HL-60 (cell line): ENCODE measurements around the gene PEX5L.

Source experiments
- DNase-seq, 2 experiments: peaks; one replicate each; pipeline ENCODE4 v3.0.0-alpha.2; 2010 to 2020; ENCODE audit warnings: low read depth in 1 of 2, low spot score in 1 of 2
- H3K27ac ChIP-seq: fragments of 250-450 bp; sonication (Bioruptor Pico); replicated peaks from 2 replicates; pipeline ENCODE4 v1.5.1; 2020; ENCODE audit warnings: mild to moderate bottlenecking, moderate library complexity
- H3K27me3 ChIP-seq: fragments of 250-450 bp; sonication (Bioruptor Pico); 2 replicates; pipeline ENCODE4 v1.5.1; 2021; ENCODE audit warnings: mild to moderate bottlenecking, moderate library complexity; ENCODE audit not compliant: insufficient read depth, poor library complexity, severe bottlenecking
- H3K4me3 ChIP-seq: replicated peaks from 2 replicates; pipeline ENCODE4 v1.5.1; 2011; ENCODE audit warnings: mild to moderate bottlenecking, control low read depth, low read length; ENCODE audit not compliant: insufficient read depth
- GABPA ChIP-seq: IDR thresholded peaks from 2 replicates; pipeline ENCODE4 v1.6.1; 2012; ENCODE audit warnings: low read depth
- POLR2AphosphoS5 ChIP-seq: IDR thresholded peaks from 2 replicates; pipeline ENCODE4 v1.6.1; 2012; ENCODE audit warnings: low read depth
- SPI1 ChIP-seq: IDR thresholded peaks from 2 replicates; pipeline ENCODE4 v1.6.1; 2012; ENCODE audit warnings: low read depth, mild to moderate bottlenecking, borderline replicate concordance
- TF ChIP-seq, protein P1 (sequence below): IDR thresholded peaks from 2 replicates; pipeline ENCODE4 v1.6.1; 2012; ENCODE audit warnings: low read depth; ENCODE audit not compliant: insufficient replicate concordance
- TF ChIP-seq, protein P2 (sequence below): IDR thresholded peaks from one replicate; pipeline ENCODE4 v1.5.1; 2011; ENCODE audit warnings: low read length, control low read depth, inconsistent platforms; ENCODE audit not compliant: insufficient read depth

PEX5L gene

DNA sequence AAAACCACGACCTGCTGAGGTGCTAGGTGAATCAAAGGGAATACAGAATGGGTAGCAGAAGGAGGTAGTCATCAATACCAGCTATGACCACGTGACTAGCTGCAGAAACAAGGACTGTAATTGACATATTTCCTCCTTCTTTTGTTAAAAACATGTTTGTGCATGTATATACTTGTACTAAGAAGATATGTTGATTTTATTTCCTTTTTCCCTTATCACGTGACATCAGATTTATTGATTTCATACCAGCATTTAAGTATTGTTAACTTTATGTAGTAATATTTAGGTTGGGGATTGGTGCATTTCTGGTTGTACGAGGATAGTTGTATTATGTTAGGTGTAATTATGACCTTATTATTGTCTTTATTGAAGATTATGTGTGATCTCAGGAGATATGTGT, 36.2 kb downstream of the PEX5L start:
- no peak overlapping the region for H3K27ac ChIP-seq
- no peaks in the 10 kb centered on the region for H3K27me3 ChIP-seq
- TF ChIP-seq GABPA: no peak
- TF ChIP-seq, protein P1, sequence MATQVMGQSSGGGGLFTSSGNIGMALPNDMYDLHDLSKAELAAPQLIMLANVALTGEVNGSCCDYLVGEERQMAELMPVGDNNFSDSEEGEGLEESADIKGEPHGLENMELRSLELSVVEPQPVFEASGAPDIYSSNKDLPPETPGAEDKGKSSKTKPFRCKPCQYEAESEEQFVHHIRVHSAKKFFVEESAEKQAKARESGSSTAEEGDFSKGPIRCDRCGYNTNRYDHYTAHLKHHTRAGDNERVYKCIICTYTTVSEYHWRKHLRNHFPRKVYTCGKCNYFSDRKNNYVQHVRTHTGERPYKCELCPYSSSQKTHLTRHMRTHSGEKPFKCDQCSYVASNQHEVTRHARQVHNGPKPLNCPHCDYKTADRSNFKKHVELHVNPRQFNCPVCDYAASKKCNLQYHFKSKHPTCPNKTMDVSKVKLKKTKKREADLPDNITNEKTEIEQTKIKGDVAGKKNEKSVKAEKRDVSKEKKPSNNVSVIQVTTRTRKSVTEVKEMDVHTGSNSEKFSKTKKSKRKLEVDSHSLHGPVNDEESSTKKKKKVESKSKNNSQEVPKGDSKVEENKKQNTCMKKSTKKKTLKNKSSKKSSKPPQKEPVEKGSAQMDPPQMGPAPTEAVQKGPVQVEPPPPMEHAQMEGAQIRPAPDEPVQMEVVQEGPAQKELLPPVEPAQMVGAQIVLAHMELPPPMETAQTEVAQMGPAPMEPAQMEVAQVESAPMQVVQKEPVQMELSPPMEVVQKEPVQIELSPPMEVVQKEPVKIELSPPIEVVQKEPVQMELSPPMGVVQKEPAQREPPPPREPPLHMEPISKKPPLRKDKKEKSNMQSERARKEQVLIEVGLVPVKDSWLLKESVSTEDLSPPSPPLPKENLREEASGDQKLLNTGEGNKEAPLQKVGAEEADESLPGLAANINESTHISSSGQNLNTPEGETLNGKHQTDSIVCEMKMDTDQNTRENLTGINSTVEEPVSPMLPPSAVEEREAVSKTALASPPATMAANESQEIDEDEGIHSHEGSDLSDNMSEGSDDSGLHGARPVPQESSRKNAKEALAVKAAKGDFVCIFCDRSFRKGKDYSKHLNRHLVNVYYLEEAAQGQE: no peak
- DNase-seq: no peak
- H3K4me3 ChIP-seq: no peak overlapping the region

DNA sequence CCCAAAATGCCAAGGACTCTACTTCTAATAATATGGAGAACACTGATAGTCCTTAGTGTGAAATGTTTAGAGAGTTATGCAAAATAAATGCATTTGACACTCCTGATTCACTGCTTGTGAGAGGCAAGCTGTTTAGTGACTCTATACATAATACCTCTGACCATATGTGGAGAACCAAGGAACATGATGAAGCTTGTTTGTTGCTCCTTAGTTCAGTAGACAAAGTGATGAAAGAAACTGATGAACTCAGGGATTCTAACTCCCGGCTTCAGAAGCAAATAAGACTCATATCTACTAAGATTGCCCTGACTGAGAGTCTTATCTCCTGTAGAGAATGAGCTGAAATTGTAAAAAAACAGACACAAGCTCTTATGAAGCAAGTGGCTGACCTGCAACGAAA, 41.3 kb downstream of the PEX5L start:
- TF ChIP-seq POLR2AphosphoS5 (no peak), GABPA (no peak), SPI1 (no peak)
- TF ChIP-seq, protein P1: no peak
- TF ChIP-seq, protein P2, sequence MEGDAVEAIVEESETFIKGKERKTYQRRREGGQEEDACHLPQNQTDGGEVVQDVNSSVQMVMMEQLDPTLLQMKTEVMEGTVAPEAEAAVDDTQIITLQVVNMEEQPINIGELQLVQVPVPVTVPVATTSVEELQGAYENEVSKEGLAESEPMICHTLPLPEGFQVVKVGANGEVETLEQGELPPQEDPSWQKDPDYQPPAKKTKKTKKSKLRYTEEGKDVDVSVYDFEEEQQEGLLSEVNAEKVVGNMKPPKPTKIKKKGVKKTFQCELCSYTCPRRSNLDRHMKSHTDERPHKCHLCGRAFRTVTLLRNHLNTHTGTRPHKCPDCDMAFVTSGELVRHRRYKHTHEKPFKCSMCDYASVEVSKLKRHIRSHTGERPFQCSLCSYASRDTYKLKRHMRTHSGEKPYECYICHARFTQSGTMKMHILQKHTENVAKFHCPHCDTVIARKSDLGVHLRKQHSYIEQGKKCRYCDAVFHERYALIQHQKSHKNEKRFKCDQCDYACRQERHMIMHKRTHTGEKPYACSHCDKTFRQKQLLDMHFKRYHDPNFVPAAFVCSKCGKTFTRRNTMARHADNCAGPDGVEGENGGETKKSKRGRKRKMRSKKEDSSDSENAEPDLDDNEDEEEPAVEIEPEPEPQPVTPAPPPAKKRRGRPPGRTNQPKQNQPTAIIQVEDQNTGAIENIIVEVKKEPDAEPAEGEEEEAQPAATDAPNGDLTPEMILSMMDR: no peak

DNA sequence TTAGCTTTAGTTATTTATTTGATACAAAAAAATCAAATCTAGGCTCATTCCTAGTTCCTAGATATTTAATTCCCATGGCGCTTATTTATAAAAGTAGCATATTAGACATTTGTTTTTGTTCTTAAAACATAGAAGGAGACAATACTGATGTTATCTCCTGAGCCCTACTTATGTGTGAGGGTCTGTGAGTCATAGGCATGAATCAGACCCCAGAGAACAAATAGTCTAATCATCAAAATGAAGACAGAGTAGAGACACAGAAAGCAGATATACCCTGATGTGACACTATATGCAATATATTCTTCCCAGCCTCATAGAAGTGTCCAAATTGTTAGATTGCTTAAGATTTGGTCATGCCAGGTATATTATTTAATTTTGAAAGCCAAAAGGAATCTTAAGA, 44.9 kb downstream of the PEX5L start:
- TF ChIP-seq, protein P2: no peak
- TF ChIP-seq GABPA (no peak), POLR2AphosphoS5 (no peak), SPI1 (no peak)
- TF ChIP-seq, protein P1: no peak
- Histone ChIP-seq H3K27ac (no peak overlapping the region), H3K4me3 (no peak overlapping the region), H3K27me3 (no peaks in the 10 kb centered on the region)
- no peak for DNase-seq

More for the DNA sequence above, 41.3 kb downstream of the PEX5L start:
- DNase-seq: no peak
- Histone ChIP-seq H3K27ac (no peak overlapping the region), H3K4me3 (no peak overlapping the region), H3K27me3 (no peaks in the 10 kb centered on the region)

DNA sequence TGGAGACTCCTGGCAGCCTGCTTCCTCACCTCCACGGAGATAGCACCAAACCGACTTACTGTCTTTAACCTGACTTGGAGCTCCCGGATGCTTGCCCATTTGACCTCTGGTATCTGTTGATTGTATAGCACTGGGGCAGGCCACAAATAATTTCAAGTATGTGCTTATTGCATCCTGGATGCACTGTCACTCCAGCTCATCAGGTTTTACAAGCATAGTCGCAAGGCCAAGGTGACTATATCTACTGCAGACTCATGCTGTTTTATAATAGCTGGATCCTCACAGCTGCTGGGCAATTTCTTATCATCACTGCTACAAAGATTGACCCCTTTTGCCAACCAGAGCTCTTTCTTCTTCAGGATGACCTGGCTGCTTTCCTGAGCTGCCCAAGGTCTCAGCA, 45.6 kb downstream of the PEX5L start:
- Histone ChIP-seq H3K4me3 (no peak overlapping the region), H3K27me3 (no peaks in the 10 kb centered on the region), H3K27ac (no peak overlapping the region)
- TF ChIP-seq GABPA: no peak
- no peak for TF ChIP-seq SPI1
- TF ChIP-seq, protein P1: no peak
- TF ChIP-seq, protein P2: no peak
- no peak for TF ChIP-seq POLR2AphosphoS5
- DNase-seq: no peak
